IPS-18c (cell line): ENCODE measurements around the gene SPDYC.

Source experiments
- H3K4me3 ChIP-seq: 2 replicates; pipeline ENCODE4 v1.7.0; 2013; ENCODE audit warnings: low read depth, mild to moderate bottlenecking, low read length, moderate library complexity; ENCODE audit not compliant: insufficient read depth
- H3K9me3 ChIP-seq: one replicate; pipeline ENCODE4 v1.6.1; 2013; ENCODE audit warnings: mild to moderate bottlenecking, low read length, moderate library complexity; ENCODE audit not compliant: control insufficient read depth, insufficient read depth

SPDYC gene

DNA sequence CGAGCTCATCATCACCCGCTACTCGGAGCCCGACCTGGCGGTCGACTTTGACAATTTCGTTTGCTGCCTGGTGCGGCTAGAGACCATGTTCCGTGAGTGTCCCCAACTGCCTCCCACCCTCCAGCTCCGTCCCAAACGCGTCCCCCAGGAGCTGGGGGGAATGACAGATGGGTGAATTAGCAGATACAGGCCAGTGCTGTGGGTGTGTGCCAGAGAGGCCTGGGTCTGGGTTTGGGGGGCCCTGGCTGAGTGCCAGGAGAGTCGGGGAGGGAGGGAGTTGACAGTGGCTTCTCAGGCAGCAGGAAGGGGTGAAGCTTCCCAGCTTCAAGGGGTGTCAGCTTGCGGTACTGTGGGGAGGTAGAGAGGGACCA is 40.3 kb downstream of the SPDYC start:
- Histone ChIP-seq H3K9me3 (no peaks in the 10 kb centered on the region), H3K4me3 (no peak overlapping the region)

DNA sequence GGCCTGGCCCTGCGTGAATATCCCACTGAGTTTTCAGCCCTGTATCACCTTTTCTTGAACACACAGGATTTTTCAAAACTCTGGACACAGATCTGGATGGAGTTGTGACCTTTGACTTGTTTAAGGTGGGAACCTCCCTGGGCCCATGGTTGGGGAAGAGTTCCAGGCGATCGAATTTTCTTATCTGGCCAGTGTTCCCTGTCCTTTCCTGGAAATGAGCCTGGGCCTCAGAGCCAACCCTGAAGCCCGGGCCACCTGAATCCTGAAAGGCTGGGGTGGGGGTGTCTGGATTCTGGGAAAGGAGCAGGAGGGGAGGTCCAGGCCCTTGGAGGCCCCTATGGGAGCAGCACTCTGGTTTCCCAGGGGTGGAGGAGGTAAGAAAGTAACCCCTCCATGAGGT is 40.7 kb downstream of the SPDYC start:
- Histone ChIP-seq H3K4me3 (no peak overlapping the region), H3K9me3 (no peaks in the 10 kb centered on the region)

- Histone ChIP-seq H3K9me3 (no peaks in the 10 kb centered on the region), H3K4me3 (no peak overlapping the region)
Measured at GRCh38 chr11:65211293-65212105, 41.5 kb downstream of the SPDYC start.

- Histone ChIP-seq H3K9me3 (no peaks in the 10 kb centered on the region), H3K4me3 (no peak overlapping the region)
Measured at GRCh38 chr11:65212226-65212801, 42.3 kb downstream of the SPDYC start.

DNA sequence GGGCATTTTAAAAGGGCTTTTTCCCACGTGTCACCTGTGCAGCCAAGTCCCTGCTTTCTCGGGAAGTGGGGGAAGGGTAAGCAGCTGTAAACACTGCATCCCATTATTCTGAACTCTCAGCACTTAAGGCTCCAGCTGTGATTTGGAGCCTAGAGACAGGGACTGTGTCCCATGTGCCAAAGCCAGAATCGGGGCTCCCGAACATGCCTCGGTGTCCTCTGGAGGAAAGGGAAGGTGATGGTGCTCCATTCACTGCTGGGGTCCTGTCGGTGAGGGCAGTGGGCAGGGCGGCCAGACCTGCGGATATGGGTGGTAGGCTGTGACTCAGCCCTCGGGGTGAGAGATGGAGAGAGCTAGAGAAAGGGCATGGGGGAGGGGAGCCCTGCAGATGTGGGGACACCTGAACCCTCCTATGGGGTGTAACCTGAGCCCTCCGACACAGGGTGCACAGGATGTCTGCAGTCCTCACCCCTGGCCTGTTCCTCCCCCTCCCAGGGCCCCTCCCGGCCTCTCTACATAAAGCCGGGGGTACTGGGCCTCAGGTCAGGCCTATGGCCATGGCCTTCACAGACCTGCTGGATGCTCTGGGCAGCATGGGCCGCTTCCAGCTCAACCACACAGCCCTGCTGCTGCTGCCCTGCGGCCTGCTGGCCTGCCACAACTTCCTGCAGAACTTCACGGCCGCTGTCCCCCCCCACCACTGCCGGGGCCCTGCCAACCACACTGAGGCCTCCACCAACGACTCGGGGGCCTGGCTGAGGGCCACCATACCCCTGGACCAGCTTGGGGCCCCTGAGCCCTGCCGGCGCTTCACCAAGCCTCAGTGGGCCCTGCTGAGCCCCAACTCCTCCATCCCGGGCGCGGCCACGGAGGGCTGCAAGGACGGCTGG is 43.5 kb downstream of the SPDYC start:
- Histone ChIP-seq H3K4me3 (no peak overlapping the region; the same call in 1 of the 2 replicates), H3K9me3 (no peaks in the 10 kb centered on the region)

DNA sequence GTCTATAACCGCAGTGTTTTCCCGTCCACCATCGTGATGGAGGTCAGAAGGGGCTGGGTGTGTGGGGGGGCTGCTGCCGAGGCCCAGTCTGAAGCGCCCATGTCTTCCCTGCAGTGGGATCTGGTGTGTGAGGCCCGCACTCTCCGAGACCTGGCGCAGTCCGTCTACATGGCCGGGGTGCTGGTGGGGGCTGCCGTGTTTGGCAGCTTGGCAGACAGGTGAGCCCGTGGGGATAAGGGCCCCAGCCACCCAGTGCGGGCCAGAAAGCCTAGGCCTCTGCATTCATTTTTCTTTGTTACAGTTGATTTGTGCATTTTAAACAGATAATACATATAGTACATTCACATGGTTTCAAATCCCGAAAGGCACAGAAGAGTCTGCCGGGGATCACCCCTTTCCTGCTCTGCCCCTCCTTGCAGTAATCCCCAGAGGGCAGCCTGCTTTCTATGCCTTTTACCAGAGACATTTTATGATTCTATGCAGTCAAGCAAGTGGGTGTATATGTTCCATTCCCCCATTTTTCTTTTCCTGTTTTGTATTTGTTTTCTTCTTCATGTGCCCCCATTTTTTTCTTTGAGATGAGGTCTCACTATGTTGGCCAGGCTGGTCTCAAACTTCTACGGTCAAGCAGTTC is 44.3 kb downstream of the SPDYC start:
- H3K4me3 ChIP-seq: no peak overlapping the region
- H3K9me3 ChIP-seq: no peaks in the 10 kb centered on the region

- H3K9me3 ChIP-seq: no peaks in the 10 kb centered on the region
- H3K4me3 ChIP-seq: no peak overlapping the region
Measured at GRCh38 chr11:65215441-65216076, 45.5 kb downstream of the SPDYC start.

GRCh38 chr11:65216830-65217229 is 46.8 kb downstream of the SPDYC start:
- no peak overlapping the region for H3K4me3 ChIP-seq
- no peaks in the 10 kb centered on the region for H3K9me3 ChIP-seq

GRCh38 chr11:65217441-65218423 is 47.7 kb downstream of the SPDYC start:
- H3K9me3 ChIP-seq: no peaks in the 10 kb centered on the region
- no peak overlapping the region for H3K4me3 ChIP-seq

GRCh38 chr11:65218446-65218845 is 48.4 kb downstream of the SPDYC start:
- Histone ChIP-seq H3K4me3 (no peak overlapping the region), H3K9me3 (no peaks in the 10 kb centered on the region)

DNA sequence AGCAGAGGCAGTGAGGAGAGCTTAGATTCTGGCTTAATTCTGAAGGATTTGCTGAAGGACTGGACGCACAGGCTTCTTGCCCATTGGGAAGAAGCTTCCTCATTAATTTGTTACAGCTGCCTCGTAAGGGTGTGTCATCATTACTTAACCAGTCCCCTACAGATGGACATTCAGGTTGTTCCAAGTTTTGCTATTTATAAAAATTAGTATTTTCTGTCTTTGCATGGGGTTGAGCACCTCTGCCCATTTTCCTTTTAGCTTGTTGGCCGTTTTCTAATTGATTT is 49.8 kb downstream of the SPDYC start:
- Histone ChIP-seq H3K4me3 (no peak overlapping the region), H3K9me3 (no peaks in the 10 kb centered on the region)

GRCh38 chr11:65221026-65221425 is 51.0 kb downstream of the SPDYC start:
- no peak overlapping the region for H3K4me3 ChIP-seq
- no peaks in the 10 kb centered on the region for H3K9me3 ChIP-seq
